H1 (cell line): ENCODE data around the gene ZBTB34. TPM values are rescaled to one million over a fixed set of nuclear protein-coding genes. Genes with fewer than 3 reads are reported as not detected.

Experiments
- ATF3 ChIP-seq: IDR thresholded peaks from 2 replicates; pipeline ENCODE4 v1.6.1; 2011; ENCODE audit warnings: low read depth, mild to moderate bottlenecking, low read length; ENCODE audit not compliant: insufficient read depth
- PHF8 ChIP-seq: fragments of 200-600 bp; sonication (generic); conservative IDR thresholded peaks from 2 replicates; pipeline ENCODE4 v1.7.1; 2012; ENCODE audit warnings: low read depth, mild to moderate bottlenecking, inconsistent platforms, low read length, moderate library complexity
- polyA plus RNA-seq, 7 experiments: library from polyadenylated mRNA; depleted of rRNA in 3 of 7; stranded (reverse) in 5 of 7; unstranded in 2 of 7; fragments of >200 nt in 5 of 7; fragments of 200-250 nt in 2 of 7; gene quantifications; 1 replicate in 5 of 7; 2 replicates in 1 of 7; 4 replicates in 1 of 7; pipeline versions ENCODE4 v1.2.1 to v1.2.3, GENCODE V29; 2011 to 2013; ENCODE audit warnings: missing spikeins in 2 of 7, mixed read lengths in 2 of 7
- total RNA-seq: library from RNA; stranded (reverse); fragmentation: NEBNext Ultra II Directional; extraction: Animal tissue kit (Norgen Biotek cat#: 25700); gene quantifications from 2 replicates; pipeline ENCODE4 v1.2.1, GENCODE V29; 2021

ZBTB34 gene
- total and polyA plus RNA-seq, 2 of the 8 experiments (the other 6 are each of a cell fraction or from before 2014, with no cell fraction given), result 8.2 to 15.9 TPM

GRCh38 chr9:126827227-126827626, 33.2 kb upstream of the ZBTB34 start (continued):
- TF ChIP-seq ATF3 (no peak), PHF8 (no peak)
